ENCODE data around the gene SLAMF9. TPM values are rescaled to one million over a fixed set of nuclear protein-coding genes. Genes with fewer than 3 reads are reported as not detected.
A peak's percentile ranks its signal among the peaks of the same experiment; 100 is the strongest.

Gene SLAMF9
- total and polyA plus RNA-seq, 2 of the 8 experiments (the other 6 are each of a cell fraction or from before 2014, with no cell fraction given), result not detected

GRCh38 chr1:159924791-159925718, 29.0 kb downstream of the SLAMF9 start, which contains the start of gene TAGLN2 (continued):
- TF ChIP-seq, protein P1, sequence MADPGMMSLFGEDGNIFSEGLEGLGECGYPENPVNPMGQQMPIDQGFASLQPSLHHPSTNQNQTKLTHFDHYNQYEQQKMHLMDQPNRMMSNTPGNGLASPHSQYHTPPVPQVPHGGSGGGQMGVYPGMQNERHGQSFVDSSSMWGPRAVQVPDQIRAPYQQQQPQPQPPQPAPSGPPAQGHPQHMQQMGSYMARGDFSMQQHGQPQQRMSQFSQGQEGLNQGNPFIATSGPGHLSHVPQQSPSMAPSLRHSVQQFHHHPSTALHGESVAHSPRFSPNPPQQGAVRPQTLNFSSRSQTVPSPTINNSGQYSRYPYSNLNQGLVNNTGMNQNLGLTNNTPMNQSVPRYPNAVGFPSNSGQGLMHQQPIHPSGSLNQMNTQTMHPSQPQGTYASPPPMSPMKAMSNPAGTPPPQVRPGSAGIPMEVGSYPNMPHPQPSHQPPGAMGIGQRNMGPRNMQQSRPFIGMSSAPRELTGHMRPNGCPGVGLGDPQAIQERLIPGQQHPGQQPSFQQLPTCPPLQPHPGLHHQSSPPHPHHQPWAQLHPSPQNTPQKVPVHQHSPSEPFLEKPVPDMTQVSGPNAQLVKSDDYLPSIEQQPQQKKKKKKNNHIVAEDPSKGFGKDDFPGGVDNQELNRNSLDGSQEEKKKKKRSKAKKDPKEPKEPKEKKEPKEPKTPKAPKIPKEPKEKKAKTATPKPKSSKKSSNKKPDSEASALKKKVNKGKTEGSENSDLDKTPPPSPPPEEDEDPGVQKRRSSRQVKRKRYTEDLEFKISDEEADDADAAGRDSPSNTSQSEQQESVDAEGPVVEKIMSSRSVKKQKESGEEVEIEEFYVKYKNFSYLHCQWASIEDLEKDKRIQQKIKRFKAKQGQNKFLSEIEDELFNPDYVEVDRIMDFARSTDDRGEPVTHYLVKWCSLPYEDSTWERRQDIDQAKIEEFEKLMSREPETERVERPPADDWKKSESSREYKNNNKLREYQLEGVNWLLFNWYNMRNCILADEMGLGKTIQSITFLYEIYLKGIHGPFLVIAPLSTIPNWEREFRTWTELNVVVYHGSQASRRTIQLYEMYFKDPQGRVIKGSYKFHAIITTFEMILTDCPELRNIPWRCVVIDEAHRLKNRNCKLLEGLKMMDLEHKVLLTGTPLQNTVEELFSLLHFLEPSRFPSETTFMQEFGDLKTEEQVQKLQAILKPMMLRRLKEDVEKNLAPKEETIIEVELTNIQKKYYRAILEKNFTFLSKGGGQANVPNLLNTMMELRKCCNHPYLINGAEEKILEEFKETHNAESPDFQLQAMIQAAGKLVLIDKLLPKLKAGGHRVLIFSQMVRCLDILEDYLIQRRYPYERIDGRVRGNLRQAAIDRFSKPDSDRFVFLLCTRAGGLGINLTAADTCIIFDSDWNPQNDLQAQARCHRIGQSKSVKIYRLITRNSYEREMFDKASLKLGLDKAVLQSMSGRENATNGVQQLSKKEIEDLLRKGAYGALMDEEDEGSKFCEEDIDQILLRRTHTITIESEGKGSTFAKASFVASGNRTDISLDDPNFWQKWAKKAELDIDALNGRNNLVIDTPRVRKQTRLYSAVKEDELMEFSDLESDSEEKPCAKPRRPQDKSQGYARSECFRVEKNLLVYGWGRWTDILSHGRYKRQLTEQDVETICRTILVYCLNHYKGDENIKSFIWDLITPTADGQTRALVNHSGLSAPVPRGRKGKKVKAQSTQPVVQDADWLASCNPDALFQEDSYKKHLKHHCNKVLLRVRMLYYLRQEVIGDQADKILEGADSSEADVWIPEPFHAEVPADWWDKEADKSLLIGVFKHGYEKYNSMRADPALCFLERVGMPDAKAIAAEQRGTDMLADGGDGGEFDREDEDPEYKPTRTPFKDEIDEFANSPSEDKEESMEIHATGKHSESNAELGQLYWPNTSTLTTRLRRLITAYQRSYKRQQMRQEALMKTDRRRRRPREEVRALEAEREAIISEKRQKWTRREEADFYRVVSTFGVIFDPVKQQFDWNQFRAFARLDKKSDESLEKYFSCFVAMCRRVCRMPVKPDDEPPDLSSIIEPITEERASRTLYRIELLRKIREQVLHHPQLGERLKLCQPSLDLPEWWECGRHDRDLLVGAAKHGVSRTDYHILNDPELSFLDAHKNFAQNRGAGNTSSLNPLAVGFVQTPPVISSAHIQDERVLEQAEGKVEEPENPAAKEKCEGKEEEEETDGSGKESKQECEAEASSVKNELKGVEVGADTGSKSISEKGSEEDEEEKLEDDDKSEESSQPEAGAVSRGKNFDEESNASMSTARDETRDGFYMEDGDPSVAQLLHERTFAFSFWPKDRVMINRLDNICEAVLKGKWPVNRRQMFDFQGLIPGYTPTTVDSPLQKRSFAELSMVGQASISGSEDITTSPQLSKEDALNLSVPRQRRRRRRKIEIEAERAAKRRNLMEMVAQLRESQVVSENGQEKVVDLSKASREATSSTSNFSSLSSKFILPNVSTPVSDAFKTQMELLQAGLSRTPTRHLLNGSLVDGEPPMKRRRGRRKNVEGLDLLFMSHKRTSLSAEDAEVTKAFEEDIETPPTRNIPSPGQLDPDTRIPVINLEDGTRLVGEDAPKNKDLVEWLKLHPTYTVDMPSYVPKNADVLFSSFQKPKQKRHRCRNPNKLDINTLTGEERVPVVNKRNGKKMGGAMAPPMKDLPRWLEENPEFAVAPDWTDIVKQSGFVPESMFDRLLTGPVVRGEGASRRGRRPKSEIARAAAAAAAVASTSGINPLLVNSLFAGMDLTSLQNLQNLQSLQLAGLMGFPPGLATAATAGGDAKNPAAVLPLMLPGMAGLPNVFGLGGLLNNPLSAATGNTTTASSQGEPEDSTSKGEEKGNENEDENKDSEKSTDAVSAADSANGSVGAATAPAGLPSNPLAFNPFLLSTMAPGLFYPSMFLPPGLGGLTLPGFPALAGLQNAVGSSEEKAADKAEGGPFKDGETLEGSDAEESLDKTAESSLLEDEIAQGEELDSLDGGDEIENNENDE (IDR thresholded peaks at IDR 0.05; ENCODE audit: insufficient replicate concordance, low read length), result no peak
- TF ChIP-seq, protein P2, sequence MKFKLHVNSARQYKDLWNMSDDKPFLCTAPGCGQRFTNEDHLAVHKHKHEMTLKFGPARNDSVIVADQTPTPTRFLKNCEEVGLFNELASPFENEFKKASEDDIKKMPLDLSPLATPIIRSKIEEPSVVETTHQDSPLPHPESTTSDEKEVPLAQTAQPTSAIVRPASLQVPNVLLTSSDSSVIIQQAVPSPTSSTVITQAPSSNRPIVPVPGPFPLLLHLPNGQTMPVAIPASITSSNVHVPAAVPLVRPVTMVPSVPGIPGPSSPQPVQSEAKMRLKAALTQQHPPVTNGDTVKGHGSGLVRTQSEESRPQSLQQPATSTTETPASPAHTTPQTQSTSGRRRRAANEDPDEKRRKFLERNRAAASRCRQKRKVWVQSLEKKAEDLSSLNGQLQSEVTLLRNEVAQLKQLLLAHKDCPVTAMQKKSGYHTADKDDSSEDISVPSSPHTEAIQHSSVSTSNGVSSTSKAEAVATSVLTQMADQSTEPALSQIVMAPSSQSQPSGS (IDR thresholded peaks at IDR 0.05; ENCODE audit: low read length), result 0 out of 2 replicates have a peak, but pooled peaks have one; percentile 68
- peak; percentile 76; the same call in 1 of the 2 replicates for TF ChIP-seq JUND (IDR thresholded peaks at IDR 0.05; ENCODE audit: low read length)
- no peak for TF ChIP-seq SP2 (IDR thresholded peaks at IDR 0.05; ENCODE audit: low read length)
- TF ChIP-seq CTBP2 (IDR thresholded peaks at IDR 0.05; ENCODE audit: borderline replicate concordance, insufficient read depth, insufficient read length, low read length), result no peak
- TF ChIP-seq JUN (IDR thresholded peaks at IDR 0.05; ENCODE audit: low read depth, low read length), result no peak
- no peak for TF ChIP-seq SIX5 (IDR thresholded peaks at IDR 0.05; ENCODE audit: low read depth, low read length)
- no peak for TF ChIP-seq BACH1 (IDR thresholded peaks at IDR 0.05; ENCODE audit: low read length)

Data from H1 (cell line).